Keratinocyte (primary cell): Measurements from ENCODE around the gene FOXB2.

Experiments used
- CTCF ChIP-seq, 3 experiments: IDR thresholded peaks in 1 of 3; conservative IDR thresholded peaks in 1 of 3; optimal IDR thresholded peaks in 1 of 3; 2 replicates in 2 of 3; 3 replicates in 1 of 3; pipeline versions ENCODE3 to v1.5.1; 2011; ENCODE audit warnings: low read length in 3 of 3, mild to moderate bottlenecking in 3 of 3, moderate library complexity in 2 of 3, control low read depth in 1 of 3, inconsistent platforms in 1 of 3; ENCODE audit not compliant: insufficient read depth in 2 of 3; ENCODE audit errors: extremely low read depth in 1 of 3
- EZH2 ChIP-seq: IDR thresholded peaks from one replicate; pipeline ENCODE4 v1.6.1; 2012; ENCODE audit warnings: inconsistent platforms, mild to moderate bottlenecking, low read length, moderate library complexity

- TF ChIP-seq EZH2, result no peak
- TF ChIP-seq CTCF (optimal IDR thresholded peaks at IDR 0.05 in 1 of 3, IDR thresholded peaks at IDR 0.05 in 1 of 3, conservative IDR thresholded peaks at IDR 0.05 in 1 of 3; ENCODE audit: extremely low read depth in 1 of 3, insufficient read depth in 2 of 3, low read length in 3 of 3), result no peak
Observed at GRCh38 chr9:77021922-77022782, 2.7 kb downstream of the FOXB2 start.
